GM19395 (cell line): Measurements from ENCODE around the gene PRG3.
"Not testable (repeated sequence)": the region's sequence is repeated elsewhere in the genome, so short reads cannot be mapped to it uniquely, and the experiment has no call there.

Experiments used
- ATAC-seq: cut with Tn5 transposase; IDR thresholded peaks from one replicate; pipeline ENCODE4 v1.9.1; 2021; ENCODE audit warnings: mild to moderate bottlenecking, moderate library complexity; ENCODE audit not compliant: unreplicated experiment

Gene PRG3

GRCh38 chr11:57341250-57341808, 39.6 kb downstream of the PRG3 start:
- no peak for ATAC-seq

- ATAC-seq: no peak
Measured at GRCh38 chr11:57340039-57340615, 40.8 kb downstream of the PRG3 start.

GRCh38 chr11:57339328-57339727, 41.6 kb downstream of the PRG3 start:
- no peak for ATAC-seq

- no peak for ATAC-seq
Measured at GRCh38 chr11:57338142-57338541, 42.8 kb downstream of the PRG3 start, which contains the start of gene P2RX3. P2RX3 (plus strand) TSS chr11:57338352; CDS start chr11:57338551, 199 bp downstream.

- ATAC-seq: not testable (repeated sequence)
Measured at GRCh38 chr11:57336856-57337255, 44.1 kb downstream of the PRG3 start.

- ATAC-seq: no peak
Measured at GRCh38 chr11:57336111-57336666, 44.8 kb downstream of the PRG3 start.

- peak; percentile 98 for ATAC-seq
Measured at GRCh38 chr11:57335343-57336110, 45.4 kb downstream of the PRG3 start, which contains the start of gene SSRP1. SSRP1 (minus strand) TSS chr11:57335892; CDS start chr11:57335121, 771 bp downstream.

GRCh38 chr11:57335023-57335342, 46.0 kb downstream of the PRG3 start:
- peak; percentile 10 for ATAC-seq

GRCh38 chr11:57332694-57333440, 48.1 kb downstream of the PRG3 start:
- no peak for ATAC-seq

- ATAC-seq: no peak
Measured at GRCh38 chr11:57331720-57332119, 49.2 kb downstream of the PRG3 start.

GRCh38 chr11:57330029-57330428, 50.9 kb downstream of the PRG3 start:
- ATAC-seq: no peak

- ATAC-seq: no peak
Measured at GRCh38 chr11:57327721-57328120, 53.2 kb downstream of the PRG3 start.
